Caco-2 (cell line): ENCODE data around the gene ENHO. TPM values are rescaled to one million over a fixed set of nuclear protein-coding genes. Genes with fewer than 3 reads are reported as not detected.
"Not testable (repeated sequence)": the region's sequence is repeated elsewhere in the genome, so short reads cannot be mapped to it uniquely, and the experiment has no call there.

Experiments used
- BruUV-seq: library from RNA; stranded (reverse); fragments of 400-500 nt; replicated peaks from 2 replicates; lab custom pipeline; 2021; lab: Mats Ljungman, UMichigan
- CTCF ChIA-PET: fragments of 300-600 bp; sonication (Branson Sonifier 250); formaldehyde crosslinking; loops from one replicate; lab custom pipeline; 2022; ENCODE audit warnings: antibody characterized with exemption; lab: Charles Lee
- POLR2A ChIA-PET: fragments of 300-600 bp; sonication (Branson Sonifier 250); formaldehyde crosslinking; loops from one replicate; lab custom pipeline; 2022; ENCODE audit warnings: antibody characterized with exemption; lab: Charles Lee
- DNase-seq, 2 experiments: peaks; one replicate each; pipeline versions ENCODE4 v3.0.0 to v3.0.0-alpha.2; 2020 to 2022
- H3K27me3 ChIP-seq: replicated peaks from 2 replicates; pipeline ENCODE4 v1.6.0; 2011; ENCODE audit warnings: low read length; ENCODE audit not compliant: control insufficient read depth, insufficient read depth
- H3K36me3 ChIP-seq: 2 replicates; pipeline ENCODE4 v1.5.1; 2011; ENCODE audit warnings: low read length; ENCODE audit not compliant: control insufficient read depth, insufficient read depth
- H3K4me1 ChIP-seq: fragments of 250-450 bp; sonication (Bioruptor Pico); 2 replicates; pipeline ENCODE4 v1.5.1; 2020; ENCODE audit warnings: mild to moderate bottlenecking
- H3K4me3 ChIP-seq: 2 replicates; pipeline ENCODE4 v1.5.1; 2011; ENCODE audit warnings: low read depth, mild to moderate bottlenecking, control low read depth, low read length
- H3K9me3 ChIP-seq: fragments of 250-450 bp; sonication (Bioruptor Pico); 2 replicates; pipeline ENCODE4 v1.5.1; 2020; ENCODE audit warnings: mild to moderate bottlenecking, moderate library complexity
- H3K27ac Mint-ChIP-seq: one replicate; pipeline ENCODE4 v1.8.0; 2022; ENCODE audit warnings: mixed read lengths; ENCODE audit not compliant: unreplicated experiment
- H3K27me3 Mint-ChIP-seq: one replicate; pipeline ENCODE4 v1.8.0; 2022; ENCODE audit warnings: mixed read lengths; ENCODE audit not compliant: insufficient read depth, unreplicated experiment
- H3K36me3 Mint-ChIP-seq: one replicate; pipeline ENCODE4 v1.8.0; 2022; ENCODE audit warnings: mild to moderate bottlenecking, mixed read lengths; ENCODE audit not compliant: insufficient read depth, unreplicated experiment
- H3K4me1 Mint-ChIP-seq: one replicate; pipeline ENCODE4 v1.8.0; 2022; ENCODE audit warnings: low read depth, mixed read lengths; ENCODE audit not compliant: unreplicated experiment
- H3K4me3 Mint-ChIP-seq: one replicate; pipeline ENCODE4 v1.8.0; 2022; ENCODE audit warnings: mild to moderate bottlenecking, moderate library complexity, mixed read lengths; ENCODE audit not compliant: unreplicated experiment
- H3K9me3 Mint-ChIP-seq: one replicate; pipeline ENCODE4 v1.8.0; 2022; ENCODE audit warnings: mixed read lengths; ENCODE audit not compliant: unreplicated experiment
- CTCF ChIP-seq, 2 experiments: fragments of 200-600 bp in 1 of 2; IDR thresholded peaks; 1 replicate in 1 of 2; 2 replicates in 1 of 2; pipeline versions ENCODE4 v1.5.1 to v1.8.0; 2011 to 2022; ENCODE audit warnings: antibody characterized with exemption in 1 of 2, control low read depth in 1 of 2, inconsistent platforms in 1 of 2, low read depth in 1 of 2, low read length in 1 of 2, mild to moderate bottlenecking in 1 of 2, moderate library complexity in 1 of 2; ENCODE audit not compliant: insufficient read depth in 1 of 2, severe bottlenecking in 1 of 2, unreplicated experiment in 1 of 2
- intact Hi-C: fragments of 100-400 bp; cut with micrococcal nuclease; formaldehyde crosslinking; loops from one replicate; pipeline ENCODE4 v1.10.0; 2022; ENCODE audit not compliant: unreplicated experiment
- total RNA-seq: library from RNA; stranded (reverse); gene quantifications from 2 replicates; pipeline ENCODE4 v1.2.3, GENCODE V29; 2022

Gene ENHO
- total RNA-seq, 1 experiment from 2014 or later: 2.1 TPM

GRCh38 chr9:34541540-34541939 is 18.8 kb upstream of the ENHO start:
- H3K4me3 ChIP-seq: no peak overlapping the region
- H3K9me3 ChIP-seq: no peaks in the 10 kb centered on the region
- Mint-ChIP-seq H3K4me3 (no peak overlapping the region), H3K27me3 (peaks cover 11% of the 10 kb centered on the region), H3K9me3 (no peaks in the 10 kb centered on the region), H3K27ac (no peak overlapping the region), H3K4me1 (no peaks in the 10 kb centered on the region), H3K36me3 (no peaks in the 10 kb centered on the region)
- TF ChIP-seq CTCF (IDR thresholded peaks at IDR 0.05; ENCODE audit: insufficient read depth in 1 of 2, low read depth in 1 of 2, low read length in 1 of 2, severe bottlenecking in 1 of 2, unreplicated experiment in 1 of 2): no peak
- intact Hi-C loops: no loop called here
- POLR2A ChIA-PET: no interaction called here
- CTCF ChIA-PET: no interaction called here
- H3K4me1 ChIP-seq: no peaks in the 10 kb centered on the region
- BruUV-seq: no TSS peak
- DNase-seq: no peak
- no peaks in the 10 kb centered on the region for H3K36me3 ChIP-seq
- H3K27me3 ChIP-seq: no peaks in the 10 kb centered on the region

- no peak for DNase-seq
- Histone ChIP-seq H3K9me3 (no peaks in the 10 kb centered on the region), H3K4me1 (no peaks in the 10 kb centered on the region), H3K27me3 (no peaks in the 10 kb centered on the region), H3K4me3 (no peak overlapping the region), H3K36me3 (no peaks in the 10 kb centered on the region)
- no peaks in the 10 kb centered on the region for H3K9me3 Mint-ChIP-seq
- no peaks in the 10 kb centered on the region for H3K4me1 Mint-ChIP-seq
- CTCF ChIA-PET: no interaction called here
- intact Hi-C loops: no loop called here
- POLR2A ChIA-PET: no interaction called here
- no peaks in the 10 kb centered on the region for H3K36me3 Mint-ChIP-seq
- no peak for TF ChIP-seq CTCF (IDR thresholded peaks at IDR 0.05; ENCODE audit: insufficient read depth in 1 of 2, low read depth in 1 of 2, low read length in 1 of 2, severe bottlenecking in 1 of 2, unreplicated experiment in 1 of 2)
- no peak overlapping the region for H3K4me3 Mint-ChIP-seq
- H3K27ac Mint-ChIP-seq: no peak overlapping the region
- BruUV-seq: no TSS peak
- H3K27me3 Mint-ChIP-seq: peaks cover 11% of the 10 kb centered on the region
Measured at GRCh38 chr9:34540827-34541226, 18.0 kb upstream of the ENHO start.

GRCh38 chr9:34536685-34537084 is 13.9 kb upstream of the ENHO start:
- POLR2A ChIA-PET: no interaction called here
- Mint-ChIP-seq H3K4me3 (no peak overlapping the region), H3K36me3 (no peaks in the 10 kb centered on the region), H3K9me3 (no peaks in the 10 kb centered on the region), H3K27ac (no peak overlapping the region), H3K4me1 (no peaks in the 10 kb centered on the region), H3K27me3 (peaks cover 11% of the 10 kb centered on the region)
- H3K27me3 ChIP-seq: no peaks in the 10 kb centered on the region; the same call in 1 of the 2 replicates
- no peaks in the 10 kb centered on the region for H3K4me1 ChIP-seq
- no peak for DNase-seq
- intact Hi-C loops: no loop called here
- no peak for TF ChIP-seq CTCF (IDR thresholded peaks at IDR 0.05; ENCODE audit: insufficient read depth in 1 of 2, low read depth in 1 of 2, low read length in 1 of 2, severe bottlenecking in 1 of 2, unreplicated experiment in 1 of 2)
- H3K36me3 ChIP-seq: no peaks in the 10 kb centered on the region
- 0 out of 2 replicates have a peak, but pooled peaks cover 2% of the 10 kb centered on the region for H3K9me3 ChIP-seq
- no peak overlapping the region for H3K4me3 ChIP-seq
- BruUV-seq: no TSS peak
- CTCF ChIA-PET: interaction anchor here (0.6 kb wide), 1 partner anchor 13 kb away, joined by 6 read pairs; no protein-coding TSS in a partner anchor

- H3K4me3 Mint-ChIP-seq, H3K9me3 Mint-ChIP-seq, H3K36me3 Mint-ChIP-seq, DNase-seq, intact Hi-C loops, H3K4me1 Mint-ChIP-seq, CTCF ChIA-PET, H3K4me3 ChIP-seq, H3K27me3 ChIP-seq, H3K9me3 ChIP-seq, POLR2A ChIA-PET, BruUV-seq, H3K36me3 ChIP-seq, H3K27ac Mint-ChIP-seq, H3K4me1 ChIP-seq: not testable (repeated sequence)
- peaks cover 22% of the 10 kb centered on the region for H3K27me3 Mint-ChIP-seq
Measured at GRCh38 chr9:34532041-34532440, 9.3 kb upstream of the ENHO start.
